Measurements from ENCODE around the gene FKBP10. TPM values are rescaled to one million over a fixed set of nuclear protein-coding genes. Genes with fewer than 3 reads are reported as not detected.
A peak's percentile ranks its signal among the peaks of the same experiment; 100 is the strongest.

The FKBP10 gene
- total RNA-seq, 1 donor from 2014 or later: 401 TPM

GRCh38 chr17:41818024-41818423 is 5.2 kb downstream of the FKBP10 start:
- peaks cover 14% of the 10 kb centered on the region for H3K4me1 Mint-ChIP-seq
- no peak for TF ChIP-seq CTCF (IDR thresholded peaks at IDR 0.05; ENCODE audit: unreplicated experiment)
- no peaks in the 10 kb centered on the region for H3K27me3 Mint-ChIP-seq (ENCODE audit: low read depth)
- peaks cover 9% of the 10 kb centered on the region for H3K36me3 Mint-ChIP-seq
- H3K27ac Mint-ChIP-seq: peak overlapping the region; percentile 69
- no peak overlapping the region for H3K4me3 Mint-ChIP-seq
- H3K9me3 Mint-ChIP-seq: no peaks in the 10 kb centered on the region
- DNase-seq (ENCODE audit: low spot score in 2 of 2, unreplicated experiment in 2 of 2): no peak

GRCh38 chr17:41821776-41822175 is 9.0 kb downstream of the FKBP10 start:
- TF ChIP-seq CTCF (IDR thresholded peaks at IDR 0.05; ENCODE audit: unreplicated experiment): no peak
- no peak overlapping the region for H3K4me3 Mint-ChIP-seq
- peak overlapping the region; percentile 21 for H3K27ac Mint-ChIP-seq
- H3K27me3 Mint-ChIP-seq (ENCODE audit: low read depth): no peaks in the 10 kb centered on the region
- peaks cover 14% of the 10 kb centered on the region for H3K36me3 Mint-ChIP-seq
- H3K9me3 Mint-ChIP-seq: no peaks in the 10 kb centered on the region
- DNase-seq (ENCODE audit: low spot score in 2 of 2, unreplicated experiment in 2 of 2): no peak
- H3K4me1 Mint-ChIP-seq: no peaks in the 10 kb centered on the region

GRCh38 chr17:41822216-41823140 is 9.7 kb downstream of the FKBP10 start:
- no peak for DNase-seq (ENCODE audit: low spot score in 2 of 2, unreplicated experiment in 2 of 2)
- H3K4me3 Mint-ChIP-seq: no peak overlapping the region
- H3K36me3 Mint-ChIP-seq: peaks cover 10% of the 10 kb centered on the region
- no peaks in the 10 kb centered on the region for H3K27me3 Mint-ChIP-seq (ENCODE audit: low read depth)
- no peaks in the 10 kb centered on the region for H3K9me3 Mint-ChIP-seq
- H3K27ac Mint-ChIP-seq: peak overlapping the region; percentile 59
- no peaks in the 10 kb centered on the region for H3K4me1 Mint-ChIP-seq
- no peak for TF ChIP-seq CTCF (IDR thresholded peaks at IDR 0.05; ENCODE audit: unreplicated experiment)

- no peak for DNase-seq (ENCODE audit: low spot score in 2 of 2, unreplicated experiment in 2 of 2)
- peaks cover 14% of the 10 kb centered on the region for H3K36me3 Mint-ChIP-seq
- no peak overlapping the region for H3K4me3 Mint-ChIP-seq
- H3K27ac Mint-ChIP-seq: no peak overlapping the region
- H3K27me3 Mint-ChIP-seq (ENCODE audit: low read depth): no peaks in the 10 kb centered on the region
- TF ChIP-seq CTCF (IDR thresholded peaks at IDR 0.05; ENCODE audit: unreplicated experiment): no peak
- no peaks in the 10 kb centered on the region for H3K4me1 Mint-ChIP-seq
- no peaks in the 10 kb centered on the region for H3K9me3 Mint-ChIP-seq
Measured at GRCh38 chr17:41823141-41823524, 10.3 kb downstream of the FKBP10 start.

- H3K4me3 Mint-ChIP-seq: no peak overlapping the region
- H3K27me3 Mint-ChIP-seq (ENCODE audit: low read depth): no peaks in the 10 kb centered on the region
- H3K36me3 Mint-ChIP-seq: peaks cover 12% of the 10 kb centered on the region
Measured at GRCh38 chr17:41823580-41823979, 10.8 kb downstream of the FKBP10 start.

More at GRCh38 chr17:41823580-41823979, 10.8 kb downstream of the FKBP10 start:
- no peak for DNase-seq (ENCODE audit: low spot score in 2 of 2, unreplicated experiment in 2 of 2)
- Mint-ChIP-seq H3K27ac (no peak overlapping the region), H3K9me3 (no peaks in the 10 kb centered on the region), H3K4me1 (no peaks in the 10 kb centered on the region)
- TF ChIP-seq CTCF (IDR thresholded peaks at IDR 0.05; ENCODE audit: unreplicated experiment): no peak
